HFFc6 (cell line): ENCODE results near the gene IRGQ. TPM values are rescaled to one million over a fixed set of nuclear protein-coding genes. Genes with fewer than 3 reads are reported as not detected.

Source experiments
- DNase-seq: peaks from one replicate; pipeline ENCODE4 v3.0.0-alpha.2; 2018
- H3K27ac Mint-ChIP-seq: 2 replicates; pipeline ENCODE4 v1.8.0; 2020; ENCODE audit warnings: mild to moderate bottlenecking, mixed read lengths
- H3K27me3 Mint-ChIP-seq: 2 replicates; pipeline ENCODE4 v1.8.0; 2021; ENCODE audit warnings: mild to moderate bottlenecking, moderate library complexity, mixed read lengths; ENCODE audit not compliant: insufficient read depth
- H3K36me3 Mint-ChIP-seq: 2 replicates; pipeline ENCODE4 v1.8.0; 2021; ENCODE audit warnings: low read depth, mixed read lengths
- H3K4me1 Mint-ChIP-seq: 2 replicates; pipeline ENCODE4 v1.8.0; 2020; ENCODE audit warnings: low read depth, mixed read lengths
- H3K4me3 Mint-ChIP-seq: 2 replicates; pipeline ENCODE4 v1.8.0; 2020; ENCODE audit warnings: mild to moderate bottlenecking, moderate library complexity, mixed read lengths
- H3K9me3 Mint-ChIP-seq: 2 replicates; pipeline ENCODE4 v1.8.0; 2020; ENCODE audit warnings: mild to moderate bottlenecking, mixed read lengths
- total RNA-seq, 6 experiments: library from RNA; stranded (reverse); fragmentation: NEBNext Ultra II Directional; extraction: Animal tissue kit (Norgen Biotek cat#: 25700); gene quantifications; 2 replicates in 1 of 6; 3 replicates in 5 of 6; pipeline ENCODE4 v1.2.3, GENCODE V29; 2021
- TF ChIP-seq, protein P1 (sequence below): fragments of 200-600 bp; sonication (generic); IDR thresholded peaks from 2 replicates; pipeline ENCODE4 v1.5.0; 2021; ENCODE audit warnings: antibody characterized with exemption, mild to moderate bottlenecking

The IRGQ gene
- total RNA-seq, 6 experiments from 2014 or later, result 19.5 to 24.7 (median 21.2) TPM

DNA sequence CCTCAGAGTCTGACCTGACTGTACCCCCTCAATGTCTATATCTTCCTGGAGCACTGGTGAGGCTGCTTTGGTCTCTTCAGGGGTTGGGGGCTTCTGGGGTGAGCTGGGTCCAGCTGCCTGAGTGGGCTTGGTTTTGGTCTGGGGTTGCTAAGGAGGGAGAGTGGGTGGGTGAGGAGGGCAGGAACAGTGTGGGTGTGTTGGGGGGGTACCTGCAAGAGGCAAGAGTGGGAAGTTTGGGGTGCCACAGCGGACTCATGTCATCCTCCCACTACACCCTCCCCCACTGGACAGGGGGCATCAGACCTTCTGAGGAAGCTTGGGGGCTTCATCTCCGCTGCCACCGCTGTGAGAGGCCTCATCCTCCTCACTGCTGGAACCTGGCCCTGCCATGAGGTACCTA is 49.4 kb downstream of the IRGQ start:
- no peak overlapping the region for H3K27ac Mint-ChIP-seq
- H3K27me3 Mint-ChIP-seq, result peaks cover 4% of the 10 kb centered on the region; the same call in 1 of the 2 replicates
- no peak overlapping the region for H3K4me3 Mint-ChIP-seq
- H3K9me3 Mint-ChIP-seq, result no peaks in the 10 kb centered on the region
- H3K36me3 Mint-ChIP-seq, result peaks cover 24% of the 10 kb centered on the region
- TF ChIP-seq, protein P1, sequence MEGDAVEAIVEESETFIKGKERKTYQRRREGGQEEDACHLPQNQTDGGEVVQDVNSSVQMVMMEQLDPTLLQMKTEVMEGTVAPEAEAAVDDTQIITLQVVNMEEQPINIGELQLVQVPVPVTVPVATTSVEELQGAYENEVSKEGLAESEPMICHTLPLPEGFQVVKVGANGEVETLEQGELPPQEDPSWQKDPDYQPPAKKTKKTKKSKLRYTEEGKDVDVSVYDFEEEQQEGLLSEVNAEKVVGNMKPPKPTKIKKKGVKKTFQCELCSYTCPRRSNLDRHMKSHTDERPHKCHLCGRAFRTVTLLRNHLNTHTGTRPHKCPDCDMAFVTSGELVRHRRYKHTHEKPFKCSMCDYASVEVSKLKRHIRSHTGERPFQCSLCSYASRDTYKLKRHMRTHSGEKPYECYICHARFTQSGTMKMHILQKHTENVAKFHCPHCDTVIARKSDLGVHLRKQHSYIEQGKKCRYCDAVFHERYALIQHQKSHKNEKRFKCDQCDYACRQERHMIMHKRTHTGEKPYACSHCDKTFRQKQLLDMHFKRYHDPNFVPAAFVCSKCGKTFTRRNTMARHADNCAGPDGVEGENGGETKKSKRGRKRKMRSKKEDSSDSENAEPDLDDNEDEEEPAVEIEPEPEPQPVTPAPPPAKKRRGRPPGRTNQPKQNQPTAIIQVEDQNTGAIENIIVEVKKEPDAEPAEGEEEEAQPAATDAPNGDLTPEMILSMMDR, result no peak
- no peak for DNase-seq
- H3K4me1 Mint-ChIP-seq, result no peaks in the 10 kb centered on the region

DNA sequence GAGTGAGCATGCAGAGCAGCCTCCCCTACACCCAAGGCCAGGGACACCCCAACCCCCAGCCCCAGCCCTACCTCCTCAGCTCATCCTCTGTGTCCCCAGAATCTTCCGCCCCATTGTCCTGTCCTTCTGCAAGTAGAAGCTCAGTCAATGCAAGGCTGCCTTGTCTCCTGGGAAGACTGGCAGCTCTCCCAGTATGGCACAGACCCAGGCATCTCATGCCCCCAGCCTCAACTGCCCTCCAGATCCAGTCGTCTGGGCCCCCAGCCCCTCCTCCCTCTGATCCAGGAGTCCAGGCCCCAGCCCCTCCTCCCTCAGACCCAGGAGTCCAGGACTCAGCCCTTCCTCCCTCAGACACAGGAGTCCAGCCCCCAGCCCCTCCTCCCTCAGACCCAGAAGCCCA is 50.0 kb downstream of the IRGQ start:
- Mint-ChIP-seq H3K4me3 (no peak overlapping the region), H3K27ac (no peak overlapping the region), H3K4me1 (no peaks in the 10 kb centered on the region), H3K27me3 (peaks cover 4% of the 10 kb centered on the region; the same call in 1 of the 2 replicates), H3K9me3 (no peaks in the 10 kb centered on the region), H3K36me3 (peaks cover 27% of the 10 kb centered on the region)
- TF ChIP-seq, protein P1, result no peak
- no peak for DNase-seq

DNA sequence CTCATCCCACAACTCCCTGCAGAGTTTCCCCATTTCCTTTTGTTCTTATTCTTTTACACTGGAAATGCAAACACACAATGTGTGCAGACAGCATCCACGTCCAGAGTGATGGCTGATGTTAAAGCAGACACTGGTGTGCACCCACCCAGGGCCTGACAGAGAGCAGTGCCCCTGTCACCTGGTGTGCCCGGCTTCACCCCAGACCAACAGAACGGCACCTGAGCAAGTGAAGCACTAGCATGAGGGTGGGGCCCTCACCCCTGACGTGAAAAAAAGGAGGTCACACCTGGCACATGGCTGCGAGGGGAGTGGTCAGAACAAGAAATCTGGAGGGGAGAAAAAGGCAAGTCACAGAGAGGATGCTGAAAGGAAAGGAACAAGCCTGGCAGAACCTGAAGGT is 50.7 kb downstream of the IRGQ start:
- Mint-ChIP-seq H3K36me3 (peaks cover 27% of the 10 kb centered on the region), H3K4me1 (no peaks in the 10 kb centered on the region), H3K9me3 (no peaks in the 10 kb centered on the region), H3K27me3 (peaks cover 3% of the 10 kb centered on the region; the same call in 1 of the 2 replicates), H3K27ac (no peak overlapping the region), H3K4me3 (no peak overlapping the region)
- TF ChIP-seq, protein P1, result no peak
- DNase-seq, result no peak

DNA sequence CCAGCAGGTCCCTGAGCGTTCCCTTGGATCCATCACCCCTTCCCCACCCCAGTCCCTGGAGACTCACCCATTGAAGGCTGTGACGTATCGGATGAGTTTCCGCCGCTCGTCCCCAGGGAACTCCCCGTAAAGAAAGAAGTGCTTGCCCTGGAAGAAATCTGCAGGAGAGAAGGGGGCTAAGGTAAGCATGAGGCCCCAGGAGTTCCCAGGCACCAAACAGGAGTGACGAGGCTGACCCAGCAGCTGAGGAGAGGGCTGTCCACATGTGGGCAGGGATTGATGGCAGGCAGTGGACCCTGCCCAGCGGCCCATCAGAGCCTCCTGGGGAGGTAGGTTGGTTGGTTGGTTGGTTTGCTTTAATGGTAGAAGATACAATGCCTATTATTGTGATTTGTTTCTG is 51.9 kb downstream of the IRGQ start:
- H3K36me3 Mint-ChIP-seq, result peaks cover 31% of the 10 kb centered on the region
- H3K9me3 Mint-ChIP-seq, result no peaks in the 10 kb centered on the region
- no peak overlapping the region for H3K27ac Mint-ChIP-seq
- H3K4me3 Mint-ChIP-seq, result no peak overlapping the region
- no peak for DNase-seq
- no peaks in the 10 kb centered on the region for H3K4me1 Mint-ChIP-seq
- H3K27me3 Mint-ChIP-seq, result peaks cover 1% of the 10 kb centered on the region; the same call in 1 of the 2 replicates
- TF ChIP-seq, protein P1, result no peak

DNA sequence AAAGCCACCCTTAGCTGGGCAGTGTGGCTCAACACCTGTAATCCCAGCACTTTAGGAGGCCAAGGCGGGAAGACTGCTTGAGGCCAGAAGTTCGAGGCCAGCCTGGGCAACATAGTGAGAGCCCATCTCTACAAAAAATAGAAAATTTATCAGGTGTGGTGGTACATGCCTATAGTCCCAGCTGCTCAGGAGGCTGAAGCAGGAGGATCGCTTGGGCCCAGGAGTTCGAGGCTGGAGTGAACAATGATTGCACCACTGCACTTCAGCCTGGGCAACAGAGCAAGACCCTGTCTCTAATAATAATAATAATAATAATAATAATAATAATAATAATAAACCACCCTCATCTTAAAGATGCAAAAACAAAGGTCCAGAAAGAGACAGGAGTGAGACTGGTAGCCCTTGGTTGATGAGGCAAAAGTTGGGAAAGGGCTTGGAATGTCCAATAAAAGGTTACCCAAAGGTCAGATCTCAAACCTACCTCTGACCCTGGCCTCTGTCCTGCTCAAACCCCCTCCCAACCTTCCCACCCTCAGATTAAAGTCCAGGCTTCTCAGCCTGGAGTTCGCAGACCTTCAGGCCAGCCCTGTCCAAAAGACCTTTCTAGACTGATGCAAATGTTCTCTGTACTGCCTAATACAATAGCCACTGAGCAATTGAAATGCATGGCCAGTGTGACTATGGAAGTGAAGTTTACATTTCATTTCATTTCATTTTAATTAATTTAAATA is 53.8 kb downstream of the IRGQ start:
- no peak overlapping the region for H3K4me3 Mint-ChIP-seq
- no peaks in the 10 kb centered on the region for H3K9me3 Mint-ChIP-seq
- H3K27me3 Mint-ChIP-seq, result peaks cover 1% of the 10 kb centered on the region; the same call in 1 of the 2 replicates

More for the DNA sequence above, 53.8 kb downstream of the IRGQ start:
- TF ChIP-seq, protein P1, result no peak
- DNase-seq, result no peak
- H3K36me3 Mint-ChIP-seq, result peaks cover 33% of the 10 kb centered on the region
- H3K27ac Mint-ChIP-seq, result no peak overlapping the region
- no peaks in the 10 kb centered on the region for H3K4me1 Mint-ChIP-seq
